Fibroblast of peridontal ligament (primary cell): Measurements from ENCODE around the gene E2F2.

Source experiments
- DNase-seq: peaks from one replicate; pipeline ENCODE4 v3.0.0-alpha.2; 2010; ENCODE audit errors: extremely low read depth

The E2F2 gene

DNA sequence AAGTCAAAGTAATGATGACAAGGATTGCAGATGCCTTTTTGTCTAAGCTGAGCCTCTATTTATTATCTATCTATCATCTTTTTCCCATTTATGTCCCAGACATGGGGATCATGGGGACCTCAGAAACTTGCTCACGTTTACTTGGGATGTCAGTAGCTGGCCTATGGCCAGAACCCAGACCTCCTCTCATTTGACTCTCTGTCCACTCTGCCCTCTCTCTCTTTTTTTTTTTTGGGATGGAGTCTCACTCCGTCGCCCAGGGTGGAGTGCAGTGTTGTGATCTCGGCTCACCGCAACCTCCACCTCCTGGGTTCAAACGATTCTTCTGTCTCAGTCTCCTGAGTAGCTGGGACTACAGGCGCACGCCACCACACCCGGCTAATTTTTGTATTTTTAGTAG lies 32.0 kb upstream of the E2F2 start:
- no peak for DNase-seq

DNA sequence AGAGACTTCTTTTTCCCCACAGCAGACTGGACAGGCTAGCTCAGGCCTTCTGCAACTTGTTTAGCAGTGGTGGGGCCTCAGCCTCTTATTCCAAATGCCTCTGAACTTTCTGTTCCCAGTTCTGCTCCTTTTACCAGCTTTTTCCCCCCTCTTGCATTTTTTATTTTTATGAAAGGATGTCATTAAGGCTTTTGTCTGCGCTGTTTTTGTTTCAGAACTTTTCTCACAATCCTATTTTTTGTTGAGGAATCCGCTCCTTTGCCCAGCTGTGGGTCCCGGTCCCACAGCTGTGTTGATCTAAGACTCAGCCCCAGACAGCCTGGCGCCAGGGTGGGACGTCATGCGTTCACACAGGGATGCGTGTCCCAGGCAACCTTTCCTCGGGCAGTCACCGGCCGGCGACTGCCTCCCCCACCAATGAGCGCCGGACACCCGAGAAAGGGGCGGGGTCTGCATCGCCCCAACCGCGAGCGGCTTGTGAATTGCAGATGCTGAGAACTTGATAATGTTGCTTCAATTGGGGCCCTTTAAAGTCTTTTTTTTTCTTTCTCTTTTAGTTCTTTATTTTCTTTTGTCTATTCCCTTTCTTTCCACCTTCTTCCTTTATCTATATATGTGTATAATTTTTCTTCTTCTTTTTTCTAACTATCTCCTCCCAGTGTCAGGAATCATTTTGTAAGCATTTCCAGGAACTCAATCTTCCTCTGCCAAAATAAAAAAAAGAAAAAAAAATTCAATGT lies 31.3 kb upstream of the E2F2 start:
- DNase-seq = peak; percentile 94

DNA sequence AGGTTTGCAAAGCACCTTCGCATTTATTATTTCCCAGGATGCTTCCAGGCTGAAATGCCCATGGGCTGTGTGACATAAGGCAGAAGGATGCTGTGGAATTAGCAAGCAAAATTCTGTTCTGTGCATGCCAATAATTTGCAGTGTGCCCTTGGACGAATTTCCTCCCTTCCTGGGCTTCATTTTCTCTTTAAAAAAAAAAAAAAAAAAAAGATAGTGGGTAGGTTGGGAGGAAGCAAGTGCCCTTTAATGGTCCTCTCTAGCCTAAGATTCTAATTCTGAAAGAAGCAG lies 30.7 kb upstream of the E2F2 start:
- no peak for DNase-seq

DNA sequence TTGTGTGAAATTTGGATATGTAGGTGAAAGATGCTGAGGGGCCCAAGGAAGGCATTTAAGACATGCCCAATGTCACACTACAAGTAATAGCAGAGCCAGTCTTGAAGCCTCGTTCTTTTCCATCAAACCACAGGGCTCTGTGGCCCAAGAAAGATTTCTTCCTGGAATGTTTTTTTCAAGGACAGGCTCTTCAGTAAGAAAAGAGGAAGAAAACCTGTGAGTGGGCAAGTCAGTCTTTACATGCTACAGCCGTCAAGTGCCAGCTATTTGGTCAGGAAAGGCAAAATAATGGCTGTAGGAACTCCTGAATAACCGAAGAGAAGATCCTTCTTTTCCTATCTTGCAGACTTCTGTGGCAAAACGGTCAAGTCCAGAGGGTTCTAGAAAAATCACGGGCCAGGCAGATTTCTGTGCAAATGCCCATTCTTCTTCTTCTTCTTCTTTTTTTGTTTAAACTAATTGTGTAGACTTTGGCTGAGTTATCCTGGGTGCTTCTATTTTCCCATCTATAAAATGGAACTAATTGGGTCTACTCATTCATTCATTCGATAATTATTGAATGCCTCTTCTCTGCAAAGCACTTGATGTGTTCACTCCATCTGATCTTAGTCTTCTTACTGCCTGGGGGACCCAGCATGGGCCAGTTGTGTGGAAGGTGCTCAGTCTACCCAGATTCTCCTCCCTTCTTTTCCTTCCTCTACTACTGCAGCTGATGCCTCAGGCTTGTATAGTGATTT lies 30.2 kb upstream of the E2F2 start:
- DNase-seq = no peak

DNA sequence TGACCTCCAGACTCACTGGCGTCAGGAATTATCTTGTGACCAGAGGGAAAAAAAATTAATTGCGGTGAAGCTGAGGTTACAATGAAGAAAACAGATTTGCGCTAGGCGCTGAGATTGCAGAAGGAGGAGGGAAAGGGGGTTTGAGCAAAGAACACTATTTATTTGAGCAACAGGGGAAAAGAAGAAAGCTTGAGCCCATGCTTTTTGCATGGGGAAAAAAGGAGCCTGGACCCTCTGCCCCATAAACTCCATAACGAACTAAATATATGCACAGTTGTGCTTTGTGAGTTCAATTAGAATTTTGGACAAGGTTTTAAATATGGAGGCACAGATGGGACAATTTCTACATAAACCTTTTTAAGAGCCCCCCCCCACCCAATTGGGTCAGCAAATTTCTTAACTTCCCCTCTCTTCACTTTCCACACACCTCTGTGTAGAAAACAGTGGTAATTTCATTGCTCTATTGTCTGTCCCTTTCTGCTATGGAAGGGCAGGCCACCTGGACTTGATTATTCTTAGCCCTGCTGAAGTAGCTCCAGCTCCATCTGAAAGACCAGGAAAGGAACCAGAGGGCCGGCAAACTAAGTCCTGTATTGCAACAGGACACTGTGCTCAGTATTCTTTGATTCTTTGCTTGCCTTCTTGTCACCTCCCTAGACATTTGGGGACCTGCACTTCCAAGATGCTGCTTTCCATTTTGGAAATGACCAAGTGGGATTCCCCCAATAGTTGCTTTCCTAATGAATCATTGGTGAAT lies 29.1 kb upstream of the E2F2 start:
- peak; percentile 63 for DNase-seq

DNA sequence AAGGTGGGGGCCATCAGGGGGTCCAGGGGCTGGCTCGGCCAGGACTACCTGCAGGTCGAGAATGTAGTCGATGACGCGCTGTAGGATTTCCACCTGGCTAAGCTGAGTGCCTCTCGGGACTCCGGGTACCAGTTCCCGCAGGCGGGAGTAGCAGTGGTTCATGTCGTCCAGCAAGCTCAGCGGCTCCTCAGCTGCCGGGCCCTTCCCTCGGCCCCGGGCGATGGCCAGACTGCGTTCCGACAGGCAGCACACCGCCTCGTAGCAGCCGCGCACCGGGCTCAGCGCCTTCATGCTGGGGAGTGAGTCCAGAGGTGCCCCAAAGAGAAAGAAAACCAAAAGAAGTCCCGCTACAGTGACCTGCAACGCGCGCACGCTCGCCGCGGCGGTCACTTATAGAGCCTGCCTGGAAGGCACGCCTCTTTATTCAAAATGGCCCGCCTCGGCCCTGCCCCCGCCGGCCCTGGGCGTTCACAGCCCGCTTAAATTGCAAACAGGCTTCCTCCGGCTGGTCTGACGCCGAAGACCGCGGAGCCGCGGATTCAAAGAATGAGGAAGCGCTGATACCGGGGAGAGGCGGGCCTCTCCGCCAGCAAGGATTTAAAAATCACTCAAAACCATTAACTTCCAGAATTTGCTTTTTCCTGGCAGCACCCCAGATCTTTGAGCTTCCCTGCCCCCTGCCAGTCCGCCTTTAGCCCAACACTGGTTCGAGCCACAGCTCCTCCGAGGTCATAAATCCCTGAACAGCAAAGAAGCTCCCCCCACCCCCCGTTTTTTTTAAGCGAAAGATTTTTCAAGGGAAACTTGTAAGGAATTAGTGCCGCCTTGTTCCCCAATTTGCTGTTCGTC lies 28.3 kb upstream of the E2F2 start, which contains the start of gene ID3:
TSS of gene ID3 (minus strand) at position 366 of the 849 bp plus-strand sequence. CDS start at position 291, 75 bp downstream.
- peak; percentile 97 for DNase-seq

DNA sequence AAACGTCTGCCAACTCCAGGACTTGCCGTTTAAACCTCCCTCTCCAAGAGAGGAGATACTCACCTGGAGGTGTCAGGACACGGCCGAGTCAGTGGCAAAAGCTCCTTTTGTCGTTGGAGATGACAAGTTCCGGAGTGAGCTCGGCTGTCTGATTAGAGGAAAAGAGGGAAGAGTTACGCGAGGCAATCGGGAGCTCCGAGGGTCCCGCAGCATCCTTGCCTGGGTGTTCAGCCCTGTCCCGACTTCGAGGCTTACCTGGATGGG lies 27.8 kb upstream of the E2F2 start:
- DNase-seq = no peak

DNA sequence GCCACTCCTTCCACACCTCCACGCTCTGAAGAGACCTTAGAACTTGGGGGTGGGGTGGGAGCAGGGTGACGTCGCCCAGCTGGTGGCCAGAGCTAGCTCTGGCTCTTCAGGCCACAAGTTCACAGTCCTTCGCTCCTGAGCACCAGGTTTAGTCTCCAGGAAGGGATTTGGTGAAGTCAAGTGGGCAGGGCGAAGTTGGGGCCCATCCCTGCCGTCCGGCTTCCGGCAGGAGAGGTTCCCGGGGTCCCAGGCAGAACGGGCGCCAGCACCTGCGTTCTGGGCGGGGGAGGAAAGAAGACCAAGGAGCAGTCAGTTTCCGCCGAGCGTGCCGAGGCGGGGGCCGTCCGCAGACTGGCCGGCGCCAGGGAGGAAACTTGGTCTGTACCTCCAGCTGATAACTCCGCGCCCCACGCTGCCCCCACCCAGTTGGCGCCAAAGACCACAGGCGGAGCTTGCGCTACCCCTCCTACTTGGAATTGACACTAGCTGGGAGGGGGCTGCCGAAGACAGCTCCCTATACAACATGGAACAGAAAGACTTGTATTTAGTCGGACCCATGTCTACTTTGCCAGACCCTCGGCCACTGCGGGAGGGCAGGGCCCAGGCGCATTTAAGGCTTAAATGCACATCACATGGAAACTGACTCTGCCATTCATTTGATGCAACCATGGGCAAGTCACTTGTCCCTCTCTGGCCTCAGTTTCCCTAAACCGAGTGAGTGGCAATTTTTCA lies 27.3 kb upstream of the E2F2 start:
- no peak for DNase-seq

DNA sequence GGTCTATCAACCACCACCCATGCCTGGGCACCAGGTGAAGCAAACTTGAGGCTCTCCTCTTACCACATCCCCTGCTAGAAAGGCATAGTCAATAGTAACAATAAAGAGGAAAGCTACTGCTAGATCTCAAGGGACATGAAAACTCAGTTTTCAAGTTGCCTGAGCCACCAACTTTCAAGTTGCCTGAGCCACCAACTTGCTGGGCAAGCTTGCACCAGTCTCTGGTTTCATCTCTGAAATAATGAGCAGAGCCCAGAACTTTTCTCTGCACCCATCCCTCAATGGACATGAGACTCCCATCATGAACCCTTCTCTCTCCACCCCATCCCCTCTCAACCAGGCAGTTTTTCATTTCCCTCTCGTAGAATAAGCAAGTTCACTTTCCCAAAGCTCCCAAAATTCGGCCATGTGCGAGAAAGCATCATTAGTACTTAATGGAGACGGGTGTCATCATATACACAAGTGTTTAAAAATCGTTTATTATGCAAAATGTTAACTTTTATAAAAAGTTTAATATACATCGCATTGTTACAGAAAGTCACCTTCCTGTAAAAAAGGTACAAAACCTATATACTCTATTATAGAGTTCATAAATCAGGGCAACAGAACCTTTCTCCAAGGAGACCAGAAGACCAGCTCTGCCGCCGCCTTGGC lies 26.6 kb upstream of the E2F2 start:
- DNase-seq = no peak

DNA sequence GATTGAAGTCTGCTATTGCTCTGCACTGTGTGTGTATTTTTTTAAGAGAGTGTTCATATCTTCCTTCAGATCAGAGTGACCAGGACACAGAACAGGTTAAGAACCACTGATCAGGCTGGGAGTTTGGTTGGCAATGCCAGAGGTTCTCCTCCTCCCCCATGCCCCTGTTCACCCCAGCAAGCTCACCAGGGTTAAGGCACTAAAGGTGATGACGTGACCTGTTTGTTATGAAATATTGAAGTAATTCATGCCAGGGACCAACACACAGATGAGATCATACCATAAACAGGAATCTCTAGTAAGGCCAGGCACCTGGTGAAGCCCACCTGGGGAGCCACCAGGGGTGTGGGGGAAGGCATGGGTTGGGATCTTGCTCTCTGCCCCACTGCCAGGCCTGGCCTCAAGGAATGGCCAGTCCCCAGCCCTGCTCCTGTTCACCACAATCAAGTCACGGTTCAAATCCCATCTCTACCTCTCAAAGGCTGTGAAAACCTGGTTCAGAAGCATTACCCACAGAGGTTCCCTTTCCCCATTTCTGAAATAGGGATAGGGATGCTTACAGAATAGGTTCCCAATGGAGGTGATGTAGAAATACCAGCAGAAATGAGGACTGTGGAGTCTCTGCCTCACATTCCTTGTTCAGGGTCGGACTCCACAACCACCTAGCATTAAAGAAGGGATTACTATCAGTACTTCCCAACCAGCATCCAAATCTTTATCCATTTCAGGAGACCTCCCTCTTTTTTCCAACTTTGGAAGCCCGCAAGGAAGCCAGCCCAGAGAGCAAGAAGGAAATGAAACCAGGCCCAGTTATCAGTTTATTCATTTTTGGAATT lies 25.8 kb upstream of the E2F2 start:
- peak; percentile 32 for DNase-seq

DNA sequence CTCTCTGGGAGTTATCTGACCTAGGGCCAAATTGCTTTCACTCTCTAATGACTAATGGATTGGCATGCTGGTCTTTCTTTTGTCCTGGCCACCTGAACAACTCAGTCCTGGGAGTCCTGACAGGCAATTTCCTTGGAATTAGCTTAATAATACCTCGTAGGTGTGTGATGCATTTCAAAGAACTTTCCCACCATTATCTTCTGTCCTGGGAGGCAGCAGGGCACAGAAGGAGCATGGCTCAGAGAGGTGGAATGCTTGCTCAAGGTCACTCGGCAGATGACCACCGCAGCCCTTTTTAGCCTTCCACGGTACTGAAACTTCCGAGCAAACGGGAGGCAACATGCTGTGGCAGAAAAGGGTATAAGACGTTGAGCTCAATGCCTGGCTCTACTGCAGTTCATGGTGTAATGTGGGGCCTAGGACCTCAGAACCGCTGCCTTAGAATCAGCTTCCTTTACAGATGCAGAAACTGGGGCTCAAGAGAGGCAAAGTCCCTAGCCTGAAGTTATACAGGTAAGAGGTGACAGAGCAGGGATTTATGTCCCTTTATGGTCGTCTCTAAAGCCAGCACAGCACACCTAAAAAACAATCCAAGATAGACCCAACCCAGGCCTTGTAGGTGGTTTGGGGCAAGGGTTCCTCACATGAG lies 25.1 kb upstream of the E2F2 start:
- DNase-seq = peak; percentile 47

DNA sequence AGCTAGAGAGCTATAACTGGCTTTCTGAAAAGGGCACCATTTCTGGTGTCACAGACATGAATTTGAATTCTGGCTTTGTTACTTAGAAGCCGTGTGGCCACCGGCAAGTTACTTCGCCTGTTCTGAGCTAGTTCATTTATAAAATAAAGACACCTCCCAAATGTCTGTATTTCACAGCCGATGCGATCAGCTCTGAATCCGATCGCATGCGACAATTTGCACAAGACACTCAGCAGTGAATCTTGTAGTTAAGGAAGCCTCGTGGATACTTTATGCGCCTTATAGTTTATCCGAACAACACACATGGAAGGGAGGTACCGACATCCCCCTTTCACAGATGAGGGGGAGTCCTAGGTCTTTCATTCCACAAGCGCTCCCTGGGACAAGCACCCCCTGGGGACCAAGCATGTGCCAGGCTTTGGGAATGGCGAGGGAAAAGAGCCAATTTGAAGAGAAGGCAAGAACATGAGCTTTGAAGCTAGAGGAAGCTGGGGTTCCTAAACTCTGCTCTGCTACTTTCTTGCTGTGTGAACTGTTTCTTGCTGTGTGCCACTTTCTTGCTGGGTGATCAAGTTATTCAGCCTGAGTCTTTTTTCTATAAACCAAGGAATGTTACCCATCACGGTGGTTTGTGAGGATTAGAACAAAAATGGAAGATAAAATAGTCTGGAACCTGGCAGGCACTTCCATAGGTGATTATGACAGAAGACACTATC lies 24.4 kb upstream of the E2F2 start:
- DNase-seq = peak; percentile 27

DNA sequence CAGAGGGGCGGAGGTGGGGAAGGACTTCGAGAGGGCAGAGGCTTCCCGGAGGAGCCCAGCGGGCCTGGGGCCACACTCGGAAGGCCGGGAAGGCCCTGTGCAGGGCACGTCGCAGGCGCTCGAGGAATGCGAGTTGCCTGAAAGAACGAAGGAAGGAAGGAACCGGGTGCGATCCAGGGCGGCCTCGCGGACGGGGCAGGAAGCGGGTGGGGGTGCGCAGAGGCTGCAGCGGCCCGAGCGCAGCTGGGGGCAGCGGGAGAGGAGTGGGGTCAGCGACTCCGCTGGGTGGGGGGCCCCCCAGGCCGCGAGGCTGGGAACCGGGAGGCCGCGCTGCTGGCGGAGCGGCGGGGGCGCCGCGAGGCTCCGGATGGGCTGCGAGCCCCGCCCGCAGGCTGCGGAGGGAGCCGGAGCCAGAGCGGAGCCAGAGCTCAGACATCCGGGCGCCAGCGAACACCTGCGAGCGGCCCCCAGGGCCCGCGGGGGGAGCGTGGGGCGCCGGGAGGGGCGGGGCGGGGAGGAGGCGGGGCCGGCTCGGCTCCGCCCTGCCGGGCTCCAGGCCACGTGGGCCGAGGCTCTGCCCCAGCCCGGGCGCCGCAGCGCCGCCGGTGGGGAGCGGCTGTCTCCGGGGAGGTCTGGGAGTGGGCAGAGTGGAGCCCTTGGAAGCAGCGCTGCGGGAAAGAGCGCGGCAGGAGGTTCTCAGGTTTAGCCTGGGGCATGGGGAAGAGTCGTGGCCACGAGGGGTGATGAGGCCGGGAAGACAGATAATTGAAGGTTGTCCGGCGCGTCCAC lies 23.6 kb upstream of the E2F2 start:
- DNase-seq = peak; percentile 56

DNA sequence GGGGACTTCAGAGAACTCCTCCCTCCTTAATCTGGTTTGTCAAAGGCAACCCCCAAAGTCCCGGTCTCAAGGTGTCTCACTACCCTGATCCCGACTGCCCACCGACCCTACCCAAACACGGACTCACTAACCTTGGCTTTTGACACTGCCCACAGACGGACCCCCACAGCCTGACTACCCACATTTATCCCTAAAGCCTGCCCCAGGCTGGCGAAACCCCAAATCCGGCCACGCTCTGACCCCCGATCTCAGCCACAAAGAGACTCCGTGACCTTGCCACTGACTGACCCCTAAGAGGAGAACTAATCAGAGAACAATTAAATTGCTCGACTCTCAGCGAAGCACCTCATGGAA lies 23.1 kb upstream of the E2F2 start:
- no peak for DNase-seq

DNA sequence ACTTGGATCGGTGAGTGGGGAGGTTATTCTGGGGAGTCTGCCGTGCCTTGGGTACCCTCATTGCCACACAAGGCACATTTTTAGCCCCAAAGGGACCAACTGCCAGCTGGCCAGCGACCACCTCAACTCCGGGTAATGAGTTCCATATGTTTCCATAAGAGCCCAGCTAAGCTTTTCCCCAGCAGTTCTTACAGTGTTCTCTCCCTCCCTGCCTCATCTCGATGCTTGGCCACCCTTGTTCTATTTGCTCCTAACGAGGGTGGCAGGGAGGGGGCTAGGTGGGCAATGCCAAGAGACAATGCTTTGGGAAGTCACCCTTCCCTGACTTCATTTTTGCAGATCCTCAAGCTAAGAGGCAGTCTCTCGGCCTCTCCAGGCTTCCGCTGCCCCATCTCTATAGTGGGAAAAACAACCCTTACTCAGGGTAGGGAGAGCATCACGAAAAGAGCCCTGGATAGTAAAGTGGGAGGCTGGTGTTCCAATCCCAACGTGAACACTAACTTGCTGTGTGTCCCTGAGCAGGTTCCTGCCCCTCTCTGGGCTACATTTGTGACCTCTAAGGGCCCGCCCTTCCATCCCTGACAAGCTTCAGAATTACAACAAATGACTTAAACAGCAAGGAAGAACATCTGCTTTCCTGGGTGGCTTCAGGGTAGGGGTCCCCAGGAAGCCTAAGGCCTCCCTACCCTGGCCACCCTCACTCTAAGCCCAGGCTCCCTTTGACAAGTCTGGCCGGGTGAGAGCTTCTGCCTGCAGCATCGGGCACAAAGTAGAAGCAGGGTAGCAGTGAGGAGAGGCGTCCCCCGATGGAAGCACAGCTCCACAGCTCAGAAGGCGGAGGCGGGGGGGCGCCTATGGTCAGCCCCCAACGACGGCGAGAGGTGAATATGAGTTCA lies 22.4 kb upstream of the E2F2 start:
- DNase-seq = no peak

DNA sequence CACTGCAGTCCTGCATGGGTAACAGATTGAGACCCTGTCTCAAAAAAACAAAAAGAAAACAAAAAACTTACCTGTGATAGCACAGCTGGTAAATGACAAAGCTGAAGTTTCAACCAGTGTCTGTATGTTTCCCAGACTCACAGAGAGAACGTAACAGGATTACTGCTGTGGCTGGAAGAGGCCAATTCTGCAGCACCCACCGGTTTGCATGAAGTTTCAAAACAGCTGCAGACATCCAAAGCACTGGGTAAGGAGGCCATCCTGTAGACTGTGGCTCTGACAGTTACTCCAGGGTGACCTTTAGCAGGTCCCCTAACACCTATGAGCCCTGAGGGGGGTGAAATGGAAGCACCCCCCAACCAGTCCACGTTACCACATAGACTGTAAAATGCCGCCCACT lies 20.8 kb upstream of the E2F2 start:
- no peak for DNase-seq

DNA sequence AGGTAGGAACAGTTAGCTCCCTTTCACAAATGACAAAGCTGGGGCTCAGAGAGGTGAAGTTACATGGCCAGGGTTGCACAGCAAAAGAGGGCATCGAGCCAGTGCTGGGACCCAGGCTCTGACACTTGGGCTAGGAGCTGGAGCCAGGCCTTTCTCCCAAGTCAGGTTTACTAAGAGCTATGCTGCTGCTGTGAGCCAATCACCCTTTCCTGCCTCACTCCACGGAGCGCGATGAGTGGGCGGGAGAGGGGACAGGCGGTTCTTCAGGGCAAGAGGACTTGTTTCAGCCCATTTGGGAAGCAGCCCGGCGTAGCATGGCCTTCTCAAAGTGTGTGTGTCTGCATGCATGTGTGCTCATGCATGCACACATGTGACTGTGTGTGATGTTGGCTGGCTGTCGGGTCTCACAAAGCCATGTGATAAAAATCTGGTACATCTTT lies 17.7 kb upstream of the E2F2 start:
- peak; percentile 51 for DNase-seq
